HG03108 (cell line): ENCODE measurements around the gene SCAMP5.
A peak's percentile ranks its signal among the peaks of the same experiment; 100 is the strongest.

Experiments used
- ATAC-seq: cut with Tn5 transposase; IDR thresholded peaks from one replicate; pipeline ENCODE4 v1.9.1; 2021; ENCODE audit warnings: moderate library complexity; ENCODE audit not compliant: unreplicated experiment

Gene SCAMP5

DNA sequence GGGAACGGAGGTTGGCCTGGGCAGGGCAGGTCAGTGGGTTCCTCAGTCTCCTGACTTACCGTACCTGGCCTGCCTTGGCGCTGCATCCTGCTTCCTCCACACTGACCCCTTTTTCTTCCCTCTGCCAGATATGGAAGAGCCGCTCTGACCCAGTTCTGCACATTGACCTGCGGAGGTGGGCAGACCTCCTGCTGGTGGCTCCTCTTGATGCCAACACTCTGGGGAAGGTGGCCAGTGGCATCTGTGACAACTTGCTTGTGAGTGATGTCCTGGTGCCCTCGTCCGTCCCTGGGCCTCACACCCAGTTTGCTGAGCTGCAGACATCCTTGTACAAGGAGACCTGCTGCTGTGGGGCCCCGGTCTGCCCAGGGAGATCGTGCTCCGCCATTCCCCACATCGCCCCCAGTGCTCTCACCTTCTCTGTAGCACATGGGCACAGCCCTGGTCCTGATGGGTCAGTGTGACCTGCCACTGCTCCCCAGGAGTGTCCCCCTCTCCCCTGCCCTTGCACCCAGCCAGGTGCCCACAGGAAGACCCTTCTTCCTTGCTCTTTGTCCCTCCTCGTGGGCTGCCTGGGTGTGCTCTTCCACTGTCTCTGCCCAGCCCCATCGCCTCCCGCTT lies 49.0 kb downstream of the SCAMP5 start:
- no peak for ATAC-seq

GRCh38 chr15:75045332-75046015 lies 50.1 kb downstream of the SCAMP5 start:
- ATAC-seq, result no peak

GRCh38 chr15:75048394-75048793 lies 53.0 kb downstream of the SCAMP5 start:
- no peak for ATAC-seq

GRCh38 chr15:75049392-75049791 lies 54.0 kb downstream of the SCAMP5 start:
- ATAC-seq, result no peak

DNA sequence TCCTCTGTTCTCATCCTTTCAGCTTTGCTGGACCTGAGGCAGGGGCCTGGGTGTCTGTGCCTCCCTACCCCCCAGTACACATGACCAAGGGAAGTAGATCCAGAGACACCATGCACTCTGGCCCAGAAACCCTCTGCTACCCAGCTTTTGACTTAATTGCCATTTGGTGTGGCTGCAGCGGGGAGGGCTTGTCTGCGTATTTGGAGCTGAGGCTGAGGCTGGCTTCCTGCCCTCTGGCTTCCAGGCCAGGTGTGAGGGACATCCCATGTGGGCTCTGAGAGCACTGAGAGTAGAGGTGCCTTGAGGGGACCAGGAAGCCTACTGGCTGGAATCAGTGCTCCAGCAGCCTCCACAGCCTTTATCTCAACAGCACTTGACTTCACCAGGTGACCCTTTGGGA lies 54.9 kb downstream of the SCAMP5 start:
- ATAC-seq, result no peak

GRCh38 chr15:75051191-75051608 lies 55.8 kb downstream of the SCAMP5 start:
- no peak for ATAC-seq

- no peak for ATAC-seq
Observed at GRCh38 chr15:75051711-75052110, 56.3 kb downstream of the SCAMP5 start.

GRCh38 chr15:75052972-75053747 lies 57.8 kb downstream of the SCAMP5 start:
- no peak for ATAC-seq

DNA sequence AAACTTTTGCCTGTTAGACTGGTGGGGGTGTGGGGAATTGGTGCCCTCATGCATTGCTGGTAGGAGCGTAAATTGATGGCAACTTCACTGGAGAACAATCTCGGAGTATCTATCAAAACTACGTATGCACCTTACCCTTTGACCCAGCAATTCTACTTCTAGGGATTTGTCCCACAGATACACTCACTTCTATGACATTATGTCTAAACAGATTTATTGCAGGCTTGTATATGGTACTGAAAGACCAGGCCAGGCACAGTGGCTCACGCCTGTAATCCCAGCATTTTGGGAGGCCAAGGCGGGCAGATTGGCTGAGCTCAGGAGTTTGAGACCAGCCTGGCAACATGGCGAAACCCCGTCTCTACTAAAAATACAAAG lies 58.4 kb downstream of the SCAMP5 start:
- no peak for ATAC-seq

- ATAC-seq, result no peak
Observed at GRCh38 chr15:75054172-75054897, 59.0 kb downstream of the SCAMP5 start.

GRCh38 chr15:75056036-75056435 lies 60.7 kb downstream of the SCAMP5 start:
- no peak for ATAC-seq

DNA sequence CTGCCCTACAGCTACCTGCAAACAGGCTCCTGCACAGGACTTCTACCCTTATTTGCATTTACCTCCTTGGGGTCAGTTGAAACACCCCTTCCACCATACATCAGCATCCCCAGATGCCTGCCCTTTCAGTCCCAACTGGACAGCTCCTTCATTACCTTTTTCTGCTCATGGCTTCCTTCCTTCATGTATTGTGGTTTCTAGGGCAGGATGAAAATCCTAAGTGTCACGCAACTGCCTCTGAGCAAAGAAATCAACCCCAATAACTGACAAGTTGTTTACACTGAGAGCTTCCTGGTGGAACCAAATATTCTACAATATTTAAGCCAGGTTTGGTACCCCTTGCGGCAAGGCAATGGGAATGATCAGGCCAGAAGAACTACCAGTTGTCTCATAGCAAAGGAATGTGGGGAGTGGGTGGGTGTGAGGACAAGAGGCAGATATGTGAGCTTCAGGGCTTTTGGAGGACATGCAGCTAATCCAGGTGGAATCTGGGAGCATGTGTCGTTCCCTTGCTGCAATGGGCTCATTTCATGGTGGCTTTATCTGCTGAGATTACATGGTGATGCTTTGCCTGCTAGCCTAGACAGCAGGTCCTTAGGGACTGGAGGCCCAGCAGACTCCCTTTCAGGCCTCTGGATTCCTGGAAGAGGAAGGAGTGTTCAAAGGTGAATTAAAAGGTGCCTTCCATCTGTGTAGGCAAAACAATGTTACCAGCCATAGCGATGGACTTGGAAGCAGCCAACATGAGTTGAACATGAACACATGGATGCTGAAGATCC lies 63.0 kb downstream of the SCAMP5 start:
- no peak for ATAC-seq

DNA sequence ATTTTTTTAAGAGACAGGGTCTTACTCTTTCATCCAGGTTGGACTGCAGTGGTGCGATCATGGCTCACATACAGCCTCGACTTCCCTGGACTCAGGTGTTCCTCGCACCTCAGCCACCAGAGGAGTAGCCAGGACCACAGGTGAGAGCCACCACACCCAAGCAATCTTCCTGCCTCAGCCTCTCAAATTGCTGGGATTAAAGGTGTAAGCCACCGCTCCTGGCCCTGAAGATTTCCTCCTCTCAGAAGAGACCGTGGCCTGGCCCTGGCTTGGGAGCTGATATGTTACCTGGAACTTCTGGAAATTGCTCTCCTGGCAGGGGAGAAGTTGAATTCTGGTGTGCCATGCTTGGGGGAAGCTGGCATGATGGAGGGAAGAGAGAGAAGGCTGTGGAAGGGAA lies 64.2 kb downstream of the SCAMP5 start:
- no peak for ATAC-seq

- peak; percentile 70 for ATAC-seq
Observed at GRCh38 chr15:75061272-75061671, 65.9 kb downstream of the SCAMP5 start.

GRCh38 chr15:75062706-75063105 lies 67.3 kb downstream of the SCAMP5 start:
- no peak for ATAC-seq

DNA sequence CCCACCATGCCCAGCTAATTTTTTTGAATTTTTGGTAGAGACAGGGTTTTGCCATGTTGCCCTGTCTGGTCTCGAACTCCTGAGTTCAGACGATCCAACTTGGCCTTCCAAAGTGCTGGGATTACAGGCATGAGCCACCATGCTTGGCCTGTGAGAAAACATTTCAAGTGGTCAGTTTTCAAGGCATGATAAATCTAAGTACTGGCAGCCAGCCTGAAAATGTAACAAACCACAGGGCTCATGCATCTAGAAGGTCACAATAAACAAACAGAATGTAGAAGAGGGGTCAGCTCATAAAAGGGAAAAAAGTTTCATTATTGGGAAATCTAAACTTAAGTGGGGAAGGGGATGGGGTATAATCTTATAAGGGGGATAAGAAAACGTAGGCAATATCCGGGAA lies 68.0 kb downstream of the SCAMP5 start:
- no peak for ATAC-seq

- ATAC-seq, result no peak
Observed at GRCh38 chr15:75063889-75064288, 68.5 kb downstream of the SCAMP5 start.

DNA sequence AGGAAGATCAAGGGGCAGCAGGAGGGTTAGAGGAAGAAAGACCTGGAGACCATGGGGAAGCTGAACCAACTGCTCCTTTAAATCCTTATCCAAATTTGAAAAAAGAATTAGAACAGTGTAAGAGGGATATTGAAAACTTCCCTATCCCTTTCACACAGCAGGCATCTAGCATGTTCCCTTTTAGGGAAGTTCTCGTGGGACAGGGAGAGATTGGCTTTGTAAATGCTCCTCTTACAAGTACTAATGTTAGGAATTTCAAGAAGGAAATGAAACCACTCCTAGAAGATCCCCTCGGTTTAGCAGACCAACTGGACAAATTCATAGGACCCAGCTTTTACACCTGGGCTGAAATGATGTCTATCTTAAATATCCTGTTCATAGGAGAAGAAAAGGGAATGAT lies 69.5 kb downstream of the SCAMP5 start:
- ATAC-seq, result no peak

DNA sequence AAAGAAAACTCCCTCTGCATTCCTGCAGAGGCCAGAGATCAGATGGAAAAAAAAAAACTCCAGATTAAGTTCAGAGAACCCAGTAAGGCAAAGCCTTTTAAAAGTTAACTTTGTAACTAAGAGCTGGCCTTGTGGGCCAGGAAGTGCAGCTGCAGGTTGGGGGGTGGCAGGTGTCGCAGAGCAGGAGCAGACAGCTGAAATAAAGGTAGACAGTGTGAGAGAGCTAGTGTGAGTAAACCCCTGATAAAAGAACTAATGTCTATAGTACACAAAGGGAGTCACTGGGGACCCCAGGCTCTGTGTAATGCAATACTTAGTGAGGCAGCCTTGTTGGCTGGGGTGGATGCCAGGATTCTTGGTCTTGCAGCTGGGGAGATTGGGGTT lies 70.1 kb downstream of the SCAMP5 start:
- no peak for ATAC-seq

DNA sequence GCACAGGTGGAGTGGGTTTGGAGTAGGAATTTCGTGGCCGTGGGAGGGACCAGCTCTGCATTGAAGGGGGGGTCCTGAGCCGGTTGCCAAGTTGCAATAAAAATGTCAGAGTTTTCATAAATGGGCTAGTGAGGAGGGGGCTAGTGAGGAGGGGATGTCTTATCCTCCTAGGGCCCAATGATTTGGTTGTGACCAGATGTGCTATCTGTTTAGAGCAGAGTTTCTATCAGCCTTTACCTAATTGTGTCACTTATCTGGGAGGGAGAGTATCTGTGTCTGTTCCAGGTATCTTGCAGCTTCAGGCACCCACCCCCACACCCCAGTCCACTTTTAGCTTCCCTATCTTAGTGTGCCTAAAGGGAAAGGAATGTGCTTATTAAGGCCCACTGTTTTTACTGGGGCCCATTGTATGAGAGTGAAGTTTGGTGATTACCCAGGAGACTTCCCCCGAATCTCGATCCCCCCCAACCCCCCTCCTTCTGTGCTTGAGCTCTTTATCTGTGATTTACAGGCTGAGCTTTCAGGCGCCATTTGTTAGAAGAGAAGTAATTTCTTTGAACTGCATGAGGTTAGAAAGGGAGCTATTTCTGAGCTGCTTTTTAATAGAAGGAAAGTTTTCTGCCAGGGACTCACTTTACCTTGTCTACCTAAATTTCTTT lies 70.6 kb downstream of the SCAMP5 start:
- ATAC-seq, result no peak
